ENCODE data around the gene MAP3K14.
"Not testable (repeated sequence)": the region's sequence is repeated elsewhere in the genome, so short reads cannot be mapped to it uniquely, and the experiment has no call there.

GRCh38 chr17:45302220-45302619 lies 14.6 kb downstream of the MAP3K14 start:
- not testable (repeated sequence) for TF ChIP-seq CTCF (conservative IDR thresholded peaks at IDR 0.05; ENCODE audit: low read length); EZH2phosphoT487 (IDR thresholded peaks at IDR 0.05; ENCODE audit: borderline replicate concordance)
